Mucosa of descending colon (tissue), 3 donors: ENCODE measurements around the gene CST1. TPM values are rescaled to one million over a fixed set of nuclear protein-coding genes. Genes with fewer than 3 reads are reported as not detected.
"Not testable (repeated sequence)": the region's sequence is repeated elsewhere in the genome, so short reads cannot be mapped to it uniquely, and the experiment has no call there.

ENCODE experiments used
- ATAC-seq: fragments of 200-7000 bp; cut with Tn5 transposase; one replicate; pipeline ENCODE4 v1.9.1; 2020; ENCODE audit warnings: mild to moderate bottlenecking, moderate library complexity
- DNase-seq, 3 donors: peaks; one replicate each; pipeline ENCODE4 v3.0.0-alpha.2; 2020
- H3K36me3 ChIP-seq: fragments of 200-600 bp; one replicate; pipeline ENCODE4 v1.8.0; 2021; ENCODE audit warnings: low read depth, mild to moderate bottlenecking
- H3K4me1 ChIP-seq: fragments of 200-600 bp; one replicate; pipeline ENCODE4 v1.8.0; 2021; ENCODE audit warnings: low read depth, mild to moderate bottlenecking
- H3K4me3 ChIP-seq: fragments of 200-600 bp; one replicate; pipeline ENCODE4 v1.8.0; 2021; ENCODE audit warnings: mild to moderate bottlenecking
- H3K9me3 ChIP-seq: fragments of 200-600 bp; one replicate; pipeline ENCODE4 v1.8.0; 2021; ENCODE audit warnings: mild to moderate bottlenecking
- intact Hi-C, 2 donors: fragments of 100-400 bp; cut with DNase I in 1 of 2; cut with micrococcal nuclease in 1 of 2; formaldehyde crosslinking; loops; one replicate each; pipeline versions ENCODE4 v1.11.0 to v1.11.1; 2022; cut with DNase I, micrococcal nuclease
- total RNA-seq, 3 donors: library from RNA; stranded (reverse); fragmentation: NEBNext Ultra II Directional in 2 of 3; extraction: Animal tissue kit (Norgen Biotek cat#: 25700) in 2 of 3; gene quantifications; one replicate each; pipeline versions ENCODE4 v1.2.1 to v1.2.4, GENCODE V29; 2021 to 2023
- TF ChIP-seq, protein P1 (sequence below): fragments of 200-600 bp; IDR thresholded peaks from one replicate; pipeline ENCODE4 v1.8.0; 2022; ENCODE audit warnings: antibody characterized with exemption, mild to moderate bottlenecking
- donor health status: DM: no; HTN: no; CAD: no; lungs with moderate emphysema.
- donor health status: DM: no; HTN: no; CAD: no.
- donor health status: DM: no; HTN: yes; CAD: no.

CST1 gene
- total RNA-seq, 3 donors from 2014 or later = not detected

GRCh38 chr20:23752481-23753193 is 1.9 kb upstream of the CST1 start:
- Histone ChIP-seq H3K9me3 (no peaks in the 10 kb centered on the region), H3K4me1 (no peaks in the 10 kb centered on the region), H3K36me3 (no peaks in the 10 kb centered on the region), H3K4me3 (no peak overlapping the region)
- intact Hi-C loops = no loop called here
- TF ChIP-seq, protein P1, sequence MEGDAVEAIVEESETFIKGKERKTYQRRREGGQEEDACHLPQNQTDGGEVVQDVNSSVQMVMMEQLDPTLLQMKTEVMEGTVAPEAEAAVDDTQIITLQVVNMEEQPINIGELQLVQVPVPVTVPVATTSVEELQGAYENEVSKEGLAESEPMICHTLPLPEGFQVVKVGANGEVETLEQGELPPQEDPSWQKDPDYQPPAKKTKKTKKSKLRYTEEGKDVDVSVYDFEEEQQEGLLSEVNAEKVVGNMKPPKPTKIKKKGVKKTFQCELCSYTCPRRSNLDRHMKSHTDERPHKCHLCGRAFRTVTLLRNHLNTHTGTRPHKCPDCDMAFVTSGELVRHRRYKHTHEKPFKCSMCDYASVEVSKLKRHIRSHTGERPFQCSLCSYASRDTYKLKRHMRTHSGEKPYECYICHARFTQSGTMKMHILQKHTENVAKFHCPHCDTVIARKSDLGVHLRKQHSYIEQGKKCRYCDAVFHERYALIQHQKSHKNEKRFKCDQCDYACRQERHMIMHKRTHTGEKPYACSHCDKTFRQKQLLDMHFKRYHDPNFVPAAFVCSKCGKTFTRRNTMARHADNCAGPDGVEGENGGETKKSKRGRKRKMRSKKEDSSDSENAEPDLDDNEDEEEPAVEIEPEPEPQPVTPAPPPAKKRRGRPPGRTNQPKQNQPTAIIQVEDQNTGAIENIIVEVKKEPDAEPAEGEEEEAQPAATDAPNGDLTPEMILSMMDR = no peak
- DNase-seq (no peak), ATAC-seq (no peak)

DNA sequence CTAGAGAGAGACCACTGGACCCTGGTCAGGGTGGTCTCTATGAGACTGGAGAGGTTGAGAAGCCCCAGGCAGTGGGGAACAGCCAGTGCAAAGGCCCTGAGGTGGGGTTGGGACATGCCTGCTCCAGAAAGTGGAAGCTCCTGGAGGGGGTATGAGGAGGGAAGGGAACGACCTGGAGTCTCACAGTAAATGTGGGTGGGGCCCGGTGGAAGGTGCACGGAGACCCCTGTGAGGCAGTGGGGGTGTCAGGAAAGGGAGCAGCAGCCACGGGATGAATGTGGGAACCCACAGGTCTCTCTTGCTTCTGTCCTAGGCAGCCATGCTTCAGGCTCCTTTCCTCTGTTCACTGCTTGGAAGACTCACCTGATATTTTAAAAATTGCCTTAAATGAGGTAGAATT is 1.3 kb upstream of the CST1 start:
- no peaks in the 10 kb centered on the region for H3K4me1 ChIP-seq
- no peak overlapping the region for H3K4me3 ChIP-seq
- TF ChIP-seq, protein P1 = no peak
- intact Hi-C loops = no loop called here
- no peaks in the 10 kb centered on the region for H3K9me3 ChIP-seq
- DNase-seq (no peak), ATAC-seq (no peak)
- H3K36me3 ChIP-seq = no peaks in the 10 kb centered on the region

GRCh38 chr20:23749746-23750145 is 989 bp downstream of the CST1 start:
- no peak overlapping the region for H3K4me3 ChIP-seq
- H3K4me1 ChIP-seq = no peaks in the 10 kb centered on the region
- no peaks in the 10 kb centered on the region for H3K36me3 ChIP-seq
- TF ChIP-seq, protein P1 = no peak
- no peak for DNase-seq
- H3K9me3 ChIP-seq = no peaks in the 10 kb centered on the region
- no peak for ATAC-seq
- intact Hi-C loops = no loop called here

DNA sequence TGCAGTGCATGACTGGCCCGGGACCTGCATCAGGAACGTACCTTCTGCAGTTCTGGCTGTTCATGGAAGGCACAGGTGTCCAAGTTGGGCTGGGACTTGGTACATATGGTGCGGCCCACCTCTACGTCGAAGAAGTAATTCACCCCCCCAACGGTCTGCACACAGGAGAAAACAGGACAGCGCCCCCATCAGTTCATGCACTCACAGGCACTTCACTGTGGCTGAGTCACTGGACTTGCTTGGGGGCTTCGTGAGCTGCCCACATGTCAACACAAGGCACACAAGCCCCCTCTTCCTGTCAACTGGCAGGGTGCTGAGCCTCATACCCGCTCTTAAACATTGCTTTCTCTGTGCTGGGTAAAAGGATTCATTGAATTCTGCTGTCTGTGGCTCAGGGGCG is 1.8 kb downstream of the CST1 start:
- H3K4me1 ChIP-seq, DNase-seq, H3K9me3 ChIP-seq, H3K4me3 ChIP-seq, H3K36me3 ChIP-seq, ATAC-seq, intact Hi-C loops: not testable (repeated sequence)

- H3K36me3 ChIP-seq, H3K9me3 ChIP-seq, H3K4me3 ChIP-seq, ATAC-seq, DNase-seq, intact Hi-C loops, H3K4me1 ChIP-seq: not testable (repeated sequence)
Measured at GRCh38 chr20:23747551-23747950, 3.2 kb downstream of the CST1 start.

DNA sequence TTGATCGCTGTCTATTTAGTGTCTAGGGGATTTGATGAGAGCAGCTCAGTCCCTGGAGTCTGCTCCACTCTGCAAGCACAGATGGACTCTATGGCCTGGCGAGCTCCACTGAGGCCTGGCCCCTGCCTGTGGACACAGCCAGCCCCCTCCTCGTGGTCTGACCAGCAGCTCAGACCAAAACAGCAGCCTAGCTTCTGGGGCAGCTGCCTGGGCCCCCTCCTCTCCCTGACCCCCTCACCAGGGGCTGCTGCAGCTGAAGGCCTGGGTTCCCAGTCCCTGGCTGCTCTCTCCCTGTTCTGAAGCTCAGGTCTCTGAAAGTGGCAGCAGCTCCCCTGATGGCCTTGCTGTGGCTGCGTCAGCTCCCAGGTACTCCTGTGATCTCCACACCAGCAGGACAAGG is 3.6 kb downstream of the CST1 start:
- H3K4me1 ChIP-seq, H3K36me3 ChIP-seq, ATAC-seq, DNase-seq, intact Hi-C loops, H3K9me3 ChIP-seq, H3K4me3 ChIP-seq: not testable (repeated sequence)

DNA sequence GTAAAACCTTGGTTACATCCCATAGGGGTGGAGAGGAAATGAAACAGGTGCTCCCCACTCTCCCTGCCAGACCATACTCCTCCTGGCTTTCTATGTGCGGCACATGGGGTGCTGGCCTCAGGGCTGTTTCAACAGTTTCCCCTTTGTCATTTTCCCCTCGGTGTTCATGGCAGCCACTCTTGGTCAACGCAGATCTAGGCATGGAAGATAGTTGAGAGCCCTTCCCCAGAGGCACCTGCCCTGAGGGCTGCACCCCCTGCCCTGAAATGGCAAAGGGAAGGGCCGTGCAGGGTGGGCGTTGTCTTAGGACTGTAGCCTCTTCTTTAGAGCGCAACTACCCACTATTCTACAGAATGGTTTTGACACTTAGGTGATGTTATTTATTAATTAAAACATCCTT is 4.4 kb downstream of the CST1 start:
- no peaks in the 10 kb centered on the region for H3K4me1 ChIP-seq
- DNase-seq (no peak), ATAC-seq (no peak)
- TF ChIP-seq, protein P1 = no peak
- H3K36me3 ChIP-seq = no peaks in the 10 kb centered on the region
- intact Hi-C loops = no loop called here
- no peak overlapping the region for H3K4me3 ChIP-seq
- H3K9me3 ChIP-seq = no peaks in the 10 kb centered on the region
